H1 (cell line): Measurements from ENCODE around the gene CHD3. TPM values are rescaled to one million over a fixed set of nuclear protein-coding genes. Genes with fewer than 3 reads are reported as not detected.

Source experiments
- GTF2F1 ChIP-seq: IDR thresholded peaks from 2 replicates; pipeline ENCODE4 v1.6.1; 2012; ENCODE audit warnings: low read depth, low read length, improper control_type of control experiment, borderline replicate concordance
- polyA plus RNA-seq, 7 experiments: library from polyadenylated mRNA; depleted of rRNA in 3 of 7; stranded (reverse) in 5 of 7; unstranded in 2 of 7; fragments of >200 nt in 5 of 7; fragments of 200-250 nt in 2 of 7; gene quantifications; 1 replicate in 5 of 7; 2 replicates in 1 of 7; 4 replicates in 1 of 7; pipeline versions ENCODE4 v1.2.1 to v1.2.3, GENCODE V29; 2011 to 2013; ENCODE audit warnings: missing spikeins in 2 of 7, mixed read lengths in 2 of 7
- total RNA-seq: library from RNA; stranded (reverse); fragmentation: NEBNext Ultra II Directional; extraction: Animal tissue kit (Norgen Biotek cat#: 25700); gene quantifications from 2 replicates; pipeline ENCODE4 v1.2.1, GENCODE V29; 2021

Gene CHD3
- total and polyA plus RNA-seq, 2 of the 8 experiments (the other 6 are each of a cell fraction or from before 2014, with no cell fraction given): 12.3 to 12.9 TPM

GRCh38 chr17:7935859-7936258 is 47.3 kb downstream of the CHD3 start (continued):
- TF ChIP-seq GTF2F1: no peak
